Nephron progenitor cell (in vitro differentiated cells): ENCODE results near the gene HDAC6.
A peak's percentile ranks its signal among the peaks of the same experiment; 100 is the strongest.

ENCODE experiments used
- DNase-seq: peaks from one replicate; pipeline ENCODE4 v3.0.0; 2021
- H3K27ac Mint-ChIP-seq: 2 replicates; pipeline ENCODE4 v1.8.0; 2021; ENCODE audit warnings: mild to moderate bottlenecking, moderate library complexity, mixed read lengths
- H3K27me3 Mint-ChIP-seq: 2 replicates; pipeline ENCODE4 v1.8.0; 2021; ENCODE audit warnings: mild to moderate bottlenecking, low read depth, mixed read lengths; ENCODE audit not compliant: poor library complexity
- H3K36me3 Mint-ChIP-seq: 2 replicates; pipeline ENCODE4 v1.8.0; 2021; ENCODE audit warnings: low read depth, mixed read lengths
- H3K4me1 Mint-ChIP-seq: 2 replicates; pipeline ENCODE4 v1.8.0; 2021; ENCODE audit warnings: mixed read lengths
- H3K4me3 Mint-ChIP-seq: 2 replicates; pipeline ENCODE4 v1.8.0; 2021; ENCODE audit warnings: mild to moderate bottlenecking, moderate library complexity, mixed read lengths
- H3K9me3 Mint-ChIP-seq: 2 replicates; pipeline ENCODE4 v1.8.0; 2021; ENCODE audit warnings: mild to moderate bottlenecking, moderate library complexity, mixed read lengths
- CTCF ChIP-seq: fragments of 200-600 bp; sonication (generic); IDR thresholded peaks from 2 replicates; pipeline ENCODE4 v1.5.0; 2021; ENCODE audit warnings: antibody characterized with exemption

The HDAC6 gene

GRCh38 chrX:48800574-48801279, 1.1 kb upstream of the HDAC6 start:
- Mint-ChIP-seq H3K27ac (peak overlapping the region; percentile 98), H3K4me1 (peaks cover 24% of the 10 kb centered on the region), H3K4me3 (peak overlapping the region; percentile 94), H3K36me3 (peaks cover 23% of the 10 kb centered on the region), H3K27me3 (no peaks in the 10 kb centered on the region), H3K9me3 (peaks cover 56% of the 10 kb centered on the region)
- TF ChIP-seq CTCF = no peak
- no peak for DNase-seq

GRCh38 chrX:48802089-48802904, 430 bp downstream of the HDAC6 start:
- DNase-seq = peak; percentile 81
- Mint-ChIP-seq H3K9me3 (peaks cover 57% of the 10 kb centered on the region), H3K27me3 (no peaks in the 10 kb centered on the region), H3K27ac (peak overlapping the region; percentile 100), H3K4me3 (peak overlapping the region; percentile 96), H3K4me1 (peaks cover 24% of the 10 kb centered on the region), H3K36me3 (peaks cover 29% of the 10 kb centered on the region)
- no peak for TF ChIP-seq CTCF

GRCh38 chrX:48802905-48803200, 986 bp downstream of the HDAC6 start:
- no peak for TF ChIP-seq CTCF
- peak overlapping the region; percentile 100 for H3K27ac Mint-ChIP-seq
- H3K4me1 Mint-ChIP-seq = peaks cover 24% of the 10 kb centered on the region
- DNase-seq = no peak
- H3K27me3 Mint-ChIP-seq = no peaks in the 10 kb centered on the region
- H3K4me3 Mint-ChIP-seq = peak overlapping the region; percentile 96
- H3K9me3 Mint-ChIP-seq = peaks cover 51% of the 10 kb centered on the region
- peaks cover 29% of the 10 kb centered on the region for H3K36me3 Mint-ChIP-seq

- H3K4me3 Mint-ChIP-seq = no peak overlapping the region
Observed at GRCh38 chrX:48806081-48806480, 4.2 kb downstream of the HDAC6 start.

GRCh38 chrX:48813644-48814043, 11.8 kb downstream of the HDAC6 start:
- no peak for DNase-seq
- Mint-ChIP-seq H3K27ac (no peak overlapping the region), H3K4me3 (no peak overlapping the region), H3K9me3 (peaks cover 48% of the 10 kb centered on the region), H3K4me1 (no peaks in the 10 kb centered on the region), H3K27me3 (peaks cover 3% of the 10 kb centered on the region), H3K36me3 (peaks cover 42% of the 10 kb centered on the region)
- TF ChIP-seq CTCF = no peak

More at GRCh38 chrX:48806081-48806480, 4.2 kb downstream of the HDAC6 start:
- Mint-ChIP-seq H3K9me3 (peaks cover 37% of the 10 kb centered on the region), H3K4me1 (peaks cover 16% of the 10 kb centered on the region), H3K27ac (no peak overlapping the region), H3K36me3 (peaks cover 34% of the 10 kb centered on the region), H3K27me3 (no peaks in the 10 kb centered on the region)
- TF ChIP-seq CTCF = no peak
- DNase-seq = no peak
